SK-N-SH (cell line): ENCODE measurements around the gene OR6A2. TPM values are rescaled to one million over a fixed set of nuclear protein-coding genes. Genes with fewer than 3 reads are reported as not detected.

Experiments
- polyA plus RNA-seq, 3 experiments: library from polyadenylated mRNA; depleted of rRNA; stranded (reverse); fragments of >200 nt; gene quantifications; 2 replicates each; pipeline ENCODE4 v1.2.3, GENCODE V29; 2012

The OR6A2 gene
- polyA plus RNA-seq, 1 of the 3 experiments (the other 2 are of a cell fraction), result not detected

Other genes starting within 250 kb of the OR6A2 start
- 7.8 and 8.6 TPM in 2 replicates for gene RRP8, start 196.1 kb downstream of the OR6A2 start, polyA plus RNA-seq (2012; rRNA removed)
- gene ILK, start 195.9 kb downstream of the OR6A2 start, polyA plus RNA-seq (2012; rRNA removed), result 241 and 268 TPM in 2 replicates
- 163 and 213 TPM in 2 replicates for gene TAF10, start 187.5 kb downstream of the OR6A2 start, polyA plus RNA-seq (2012; rRNA removed)
- gene TPP1, start 180.3 kb downstream of the OR6A2 start, polyA plus RNA-seq (2012; rRNA removed), result 94.0 and 105 TPM in 2 replicates
- gene DCHS1, start 143.9 kb downstream of the OR6A2 start, polyA plus RNA-seq (2012; rRNA removed), result 3.0 and 5.7 TPM in 2 replicates
- 88.3 and 88.6 TPM in 2 replicates for gene MRPL17, start 116.3 kb downstream of the OR6A2 start, polyA plus RNA-seq (2012; rRNA removed)
- gene OR2AG2, start 27.7 kb downstream of the OR6A2 start, polyA plus RNA-seq (2012; rRNA removed), result not detected in 2 replicates
- not detected in 2 replicates for gene OR2AG1, start 16.7 kb downstream of the OR6A2 start, polyA plus RNA-seq (2012; rRNA removed)
- not detected in 2 replicates for gene OR10A5, start 46.0 kb upstream of the OR6A2 start, polyA plus RNA-seq (2012; rRNA removed)
- gene OR10A2, start 63.4 kb upstream of the OR6A2 start, polyA plus RNA-seq (2012; rRNA removed), result not detected in 2 replicates
- not detected in 2 replicates for gene OR10A4, start 76.9 kb upstream of the OR6A2 start, polyA plus RNA-seq (2012; rRNA removed)
- gene OR2D2, start 92.8 kb upstream of the OR6A2 start, polyA plus RNA-seq (2012; rRNA removed), result not detected in 2 replicates
- not detected in 2 replicates for gene OR2D3, start 121.3 kb upstream of the OR6A2 start, polyA plus RNA-seq (2012; rRNA removed)
- gene ZNF215, start 126.7 kb upstream of the OR6A2 start, polyA plus RNA-seq (2012; rRNA removed), result 0.15 and 0.54 TPM in 2 replicates
- 1.4 and 2.5 TPM in 2 replicates for gene ZNF214, start 220.7 kb upstream of the OR6A2 start, polyA plus RNA-seq (2012; rRNA removed)
- not detected in 2 replicates for gene NLRP14, start 220.8 kb upstream of the OR6A2 start, polyA plus RNA-seq (2012; rRNA removed)